Nephron progenitor cell (in vitro differentiated cells): Measurements from ENCODE around the gene SMTNL1.

Experiments
- DNase-seq: peaks from one replicate; pipeline ENCODE4 v3.0.0; 2021
- H3K27ac Mint-ChIP-seq: 2 replicates; pipeline ENCODE4 v1.8.0; 2021; ENCODE audit warnings: mild to moderate bottlenecking, moderate library complexity, mixed read lengths
- H3K27me3 Mint-ChIP-seq: 2 replicates; pipeline ENCODE4 v1.8.0; 2021; ENCODE audit warnings: mild to moderate bottlenecking, low read depth, mixed read lengths; ENCODE audit not compliant: poor library complexity
- H3K36me3 Mint-ChIP-seq: 2 replicates; pipeline ENCODE4 v1.8.0; 2021; ENCODE audit warnings: low read depth, mixed read lengths
- H3K4me1 Mint-ChIP-seq: 2 replicates; pipeline ENCODE4 v1.8.0; 2021; ENCODE audit warnings: mixed read lengths
- H3K4me3 Mint-ChIP-seq: 2 replicates; pipeline ENCODE4 v1.8.0; 2021; ENCODE audit warnings: mild to moderate bottlenecking, moderate library complexity, mixed read lengths
- H3K9me3 Mint-ChIP-seq: 2 replicates; pipeline ENCODE4 v1.8.0; 2021; ENCODE audit warnings: mild to moderate bottlenecking, moderate library complexity, mixed read lengths
- TF ChIP-seq, protein P1 (sequence below): fragments of 200-600 bp; sonication (generic); IDR thresholded peaks from 2 replicates; pipeline ENCODE4 v1.5.0; 2021; ENCODE audit warnings: antibody characterized with exemption

The SMTNL1 gene

DNA sequence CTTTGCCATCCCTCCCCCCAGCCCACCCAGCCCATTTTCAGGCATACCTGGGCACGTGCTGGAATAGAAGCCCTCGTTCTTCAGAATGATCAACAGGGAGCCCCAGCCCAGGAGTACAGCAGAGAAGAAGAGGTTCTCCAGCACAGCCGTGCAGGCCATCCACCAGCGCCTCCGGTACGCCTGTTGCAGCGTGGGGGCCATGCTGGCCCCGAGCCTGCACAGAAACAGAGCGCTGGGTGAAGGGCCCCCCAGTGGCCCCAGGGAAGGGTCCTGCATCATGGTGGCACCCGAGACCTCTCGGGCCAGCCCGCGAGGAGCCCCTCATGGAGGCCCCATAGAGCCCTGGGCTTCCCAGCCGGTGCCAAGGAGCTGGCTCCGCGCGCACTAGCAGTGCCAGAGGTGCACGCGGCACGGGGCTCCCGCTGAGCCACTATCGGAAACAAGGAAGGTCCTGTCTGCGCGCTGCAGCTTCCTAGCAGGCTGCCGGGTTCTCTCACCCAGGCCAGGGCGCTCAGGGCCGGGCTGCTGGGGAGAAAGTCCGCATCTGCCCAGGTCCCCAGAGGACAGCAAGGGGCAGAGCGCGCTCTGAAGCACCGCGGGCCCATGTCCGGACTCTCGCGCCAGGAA is 23.4 kb upstream of the SMTNL1 start:
- H3K4me3 Mint-ChIP-seq, result peak overlapping the region; percentile 90
- TF ChIP-seq, protein P1, sequence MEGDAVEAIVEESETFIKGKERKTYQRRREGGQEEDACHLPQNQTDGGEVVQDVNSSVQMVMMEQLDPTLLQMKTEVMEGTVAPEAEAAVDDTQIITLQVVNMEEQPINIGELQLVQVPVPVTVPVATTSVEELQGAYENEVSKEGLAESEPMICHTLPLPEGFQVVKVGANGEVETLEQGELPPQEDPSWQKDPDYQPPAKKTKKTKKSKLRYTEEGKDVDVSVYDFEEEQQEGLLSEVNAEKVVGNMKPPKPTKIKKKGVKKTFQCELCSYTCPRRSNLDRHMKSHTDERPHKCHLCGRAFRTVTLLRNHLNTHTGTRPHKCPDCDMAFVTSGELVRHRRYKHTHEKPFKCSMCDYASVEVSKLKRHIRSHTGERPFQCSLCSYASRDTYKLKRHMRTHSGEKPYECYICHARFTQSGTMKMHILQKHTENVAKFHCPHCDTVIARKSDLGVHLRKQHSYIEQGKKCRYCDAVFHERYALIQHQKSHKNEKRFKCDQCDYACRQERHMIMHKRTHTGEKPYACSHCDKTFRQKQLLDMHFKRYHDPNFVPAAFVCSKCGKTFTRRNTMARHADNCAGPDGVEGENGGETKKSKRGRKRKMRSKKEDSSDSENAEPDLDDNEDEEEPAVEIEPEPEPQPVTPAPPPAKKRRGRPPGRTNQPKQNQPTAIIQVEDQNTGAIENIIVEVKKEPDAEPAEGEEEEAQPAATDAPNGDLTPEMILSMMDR, result no peak
- DNase-seq, result peak; percentile 53
- no peaks in the 10 kb centered on the region for H3K9me3 Mint-ChIP-seq
- peaks cover 17% of the 10 kb centered on the region for H3K4me1 Mint-ChIP-seq
- no peak overlapping the region for H3K27ac Mint-ChIP-seq
- no peaks in the 10 kb centered on the region for H3K36me3 Mint-ChIP-seq
- peaks cover 38% of the 10 kb centered on the region for H3K27me3 Mint-ChIP-seq

GRCh38 chr11:57514538-57515331 is 22.7 kb upstream of the SMTNL1 start:
- Mint-ChIP-seq H3K4me3 (peak overlapping the region; percentile 90), H3K9me3 (no peaks in the 10 kb centered on the region), H3K27me3 (peaks cover 38% of the 10 kb centered on the region), H3K27ac (no peak overlapping the region), H3K4me1 (peaks cover 19% of the 10 kb centered on the region), H3K36me3 (no peaks in the 10 kb centered on the region)
- TF ChIP-seq, protein P1, result no peak
- peak; percentile 61 for DNase-seq

DNA sequence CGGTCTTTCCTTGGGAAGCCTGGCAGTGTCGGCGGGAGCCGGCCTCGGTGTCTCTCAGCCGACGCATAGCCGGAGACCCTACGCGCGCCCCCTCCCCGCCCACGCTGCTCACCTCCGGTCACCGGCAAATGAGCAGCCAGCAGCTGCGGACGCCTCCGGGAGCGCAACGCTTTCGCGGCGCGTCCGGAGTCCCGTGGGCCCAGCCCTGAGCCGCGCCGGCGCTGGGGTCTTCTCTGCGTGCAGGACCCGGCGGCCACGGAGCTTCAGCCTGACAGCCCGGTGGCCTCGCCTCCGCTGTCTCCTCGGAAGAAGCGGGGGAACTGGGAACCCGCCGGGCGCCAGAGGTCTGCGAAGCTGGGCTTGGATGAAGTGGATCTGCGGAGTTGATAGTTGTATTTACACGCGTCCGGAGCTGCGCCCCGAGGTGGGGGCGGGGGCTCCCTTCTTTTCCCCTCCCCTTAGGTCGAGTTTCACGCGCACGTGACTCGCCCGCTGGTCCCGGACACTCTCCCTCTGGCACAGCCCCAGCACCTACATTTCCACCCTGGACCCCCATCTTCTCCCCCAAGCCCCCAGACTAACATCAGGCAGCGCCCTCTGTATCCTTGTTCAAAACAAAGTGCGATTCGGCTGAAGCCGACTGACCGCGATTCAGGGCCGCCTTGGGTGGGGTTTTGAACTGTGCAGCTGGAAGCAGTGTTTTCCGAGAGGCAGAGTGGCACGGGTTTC is 21.9 kb upstream of the SMTNL1 start, which contains the start of gene SLC43A1:
Gene SLC43A1, minus strand, starts transcription at position 371 of the 729 bp plus-strand sequence. CDS start 1,591 bp downstream, outside the sequence.
- TF ChIP-seq, protein P1, result no peak
- Mint-ChIP-seq H3K27me3 (peaks cover 38% of the 10 kb centered on the region), H3K9me3 (no peaks in the 10 kb centered on the region), H3K4me1 (peaks cover 19% of the 10 kb centered on the region), H3K4me3 (peak within 1 kb of the TSS; percentile 96), H3K36me3 (no peaks in the 10 kb centered on the region), H3K27ac (no peak within 1 kb of the TSS)
- peak; percentile 70 for DNase-seq

- H3K4me3 Mint-ChIP-seq, result peak overlapping the region; percentile 96
- no peak overlapping the region for H3K27ac Mint-ChIP-seq
- peaks cover 37% of the 10 kb centered on the region for H3K27me3 Mint-ChIP-seq
- H3K4me1 Mint-ChIP-seq, result peaks cover 19% of the 10 kb centered on the region
- TF ChIP-seq, protein P1, result no peak
- no peaks in the 10 kb centered on the region for H3K9me3 Mint-ChIP-seq
- no peaks in the 10 kb centered on the region for H3K36me3 Mint-ChIP-seq
- no peak for DNase-seq
Observed at GRCh38 chr11:57516061-57516443, 21.3 kb upstream of the SMTNL1 start.

- peaks cover 23% of the 10 kb centered on the region for H3K4me1 Mint-ChIP-seq
- DNase-seq, result no peak
- H3K27ac Mint-ChIP-seq, result no peak overlapping the region
- H3K27me3 Mint-ChIP-seq, result peaks cover 25% of the 10 kb centered on the region
- H3K36me3 Mint-ChIP-seq, result peaks cover 9% of the 10 kb centered on the region
- TF ChIP-seq, protein P1, result no peak
- H3K9me3 Mint-ChIP-seq, result no peaks in the 10 kb centered on the region
- no peak overlapping the region for H3K4me3 Mint-ChIP-seq
Observed at GRCh38 chr11:57521116-57521515, 16.3 kb upstream of the SMTNL1 start.
